ENCODE measurements around the gene BCL10.

The BCL10 gene

DNA sequence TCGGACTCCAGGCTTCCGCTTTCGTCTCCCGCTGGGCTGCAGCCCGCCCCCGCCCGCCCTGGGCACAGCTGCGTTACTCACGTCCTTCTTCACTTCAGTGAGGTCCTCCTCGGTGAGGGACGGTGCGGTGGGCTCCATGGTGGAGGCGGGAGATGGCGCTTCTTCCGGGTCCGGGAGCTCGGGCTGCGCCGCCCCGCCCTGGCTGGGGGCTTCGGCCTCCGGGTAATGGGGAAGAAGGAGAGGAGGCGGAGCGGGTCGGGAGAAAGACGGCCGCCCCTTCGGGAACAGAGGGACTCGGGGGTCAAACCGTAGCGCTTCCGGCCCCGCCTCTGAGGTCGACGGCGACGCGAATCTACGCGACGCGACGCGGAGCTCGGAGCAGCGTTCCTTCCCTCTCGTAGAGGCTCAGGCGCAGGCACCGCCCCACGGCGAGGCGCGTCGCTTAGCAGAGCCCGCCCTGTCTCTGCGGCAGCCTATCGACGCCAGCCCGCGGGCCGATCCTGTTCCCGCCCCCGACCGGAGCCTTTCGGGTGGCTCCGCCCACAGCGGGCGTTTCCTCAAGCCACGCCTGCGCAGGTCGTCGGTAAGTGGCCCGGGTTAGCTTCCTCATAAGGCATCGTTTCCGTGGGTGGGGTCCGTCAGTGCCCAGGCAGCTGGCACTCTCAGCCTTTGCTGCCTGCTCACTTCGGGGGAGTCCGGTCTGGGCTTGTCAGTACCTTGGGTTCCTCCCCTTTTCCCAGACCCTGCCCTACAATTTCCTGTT lies at the start of gene BCL10 (continued):
- peak; percentile 75 for TF ChIP-seq ZNF561 (tag by site-specific recombination; IDR thresholded peaks at IDR 0.05; ENCODE audit: borderline replicate concordance)
- TF ChIP-seq, protein P1, sequence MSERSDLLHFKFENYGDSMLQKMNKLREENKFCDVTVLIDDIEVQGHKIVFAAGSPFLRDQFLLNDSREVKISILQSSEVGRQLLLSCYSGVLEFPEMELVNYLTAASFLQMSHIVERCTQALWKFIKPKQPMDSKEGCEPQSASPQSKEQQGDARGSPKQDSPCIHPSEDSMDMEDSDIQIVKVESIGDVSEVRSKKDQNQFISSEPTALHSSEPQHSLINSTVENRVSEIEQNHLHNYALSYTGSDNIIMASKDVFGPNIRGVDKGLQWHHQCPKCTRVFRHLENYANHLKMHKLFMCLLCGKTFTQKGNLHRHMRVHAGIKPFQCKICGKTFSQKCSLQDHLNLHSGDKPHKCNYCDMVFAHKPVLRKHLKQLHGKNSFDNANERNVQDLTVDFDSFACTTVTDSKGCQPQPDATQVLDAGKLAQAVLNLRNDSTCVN (tag by site-specific recombination; optimal IDR thresholded peaks at IDR 0.05), result peak; percentile 87
- no peak for TF ChIP-seq ZNF544 (tag by site-specific recombination; IDR thresholded peaks at IDR 0.05)
- 0 out of 2 replicates have a peak, but pooled peaks have one; percentile 20 for TF ChIP-seq ZBTB21 (tag by site-specific recombination; IDR thresholded peaks at IDR 0.05)
- peak; percentile 69 for TF ChIP-seq KLF9 (tag by site-specific recombination; IDR thresholded peaks at IDR 0.05; ENCODE audit: low read depth)
- TF ChIP-seq ZNF184 (tag by site-specific recombination; IDR thresholded peaks at IDR 0.05), result 0 out of 2 replicates have a peak, but pooled peaks have one; percentile 15
- TF ChIP-seq YY2 (tag by site-specific recombination; IDR thresholded peaks at IDR 0.05), result 0 out of 2 replicates have a peak, but pooled peaks have one; percentile 61
- peak; percentile 62; the same call in 1 of the 2 replicates for TF ChIP-seq YY1 (tag by site-specific recombination; IDR thresholded peaks at IDR 0.05)
- no peak for TF ChIP-seq ZNF223 (tag by site-specific recombination; IDR thresholded peaks at IDR 0.05)
- TF ChIP-seq ZNF658 (tag by site-specific recombination; IDR thresholded peaks at IDR 0.05), result no peak
- TF ChIP-seq ZNF701 (tag by site-specific recombination; IDR thresholded peaks at IDR 0.05), result no peak
- TF ChIP-seq BCL11B (tag by site-specific recombination; IDR thresholded peaks at IDR 0.05; ENCODE audit: low read depth), result no peak
- no peak; the same call in 1 of the 2 replicates for TF ChIP-seq ZNF2 (tag by site-specific recombination; IDR thresholded peaks at IDR 0.05)
- no peak for TF ChIP-seq ZNF302 (tag by site-specific recombination; IDR thresholded peaks at IDR 0.05; ENCODE audit: low read depth)
- TF ChIP-seq ZNF785 (tag by site-specific recombination; IDR thresholded peaks at IDR 0.05), result no peak
- TF ChIP-seq, protein P2, sequence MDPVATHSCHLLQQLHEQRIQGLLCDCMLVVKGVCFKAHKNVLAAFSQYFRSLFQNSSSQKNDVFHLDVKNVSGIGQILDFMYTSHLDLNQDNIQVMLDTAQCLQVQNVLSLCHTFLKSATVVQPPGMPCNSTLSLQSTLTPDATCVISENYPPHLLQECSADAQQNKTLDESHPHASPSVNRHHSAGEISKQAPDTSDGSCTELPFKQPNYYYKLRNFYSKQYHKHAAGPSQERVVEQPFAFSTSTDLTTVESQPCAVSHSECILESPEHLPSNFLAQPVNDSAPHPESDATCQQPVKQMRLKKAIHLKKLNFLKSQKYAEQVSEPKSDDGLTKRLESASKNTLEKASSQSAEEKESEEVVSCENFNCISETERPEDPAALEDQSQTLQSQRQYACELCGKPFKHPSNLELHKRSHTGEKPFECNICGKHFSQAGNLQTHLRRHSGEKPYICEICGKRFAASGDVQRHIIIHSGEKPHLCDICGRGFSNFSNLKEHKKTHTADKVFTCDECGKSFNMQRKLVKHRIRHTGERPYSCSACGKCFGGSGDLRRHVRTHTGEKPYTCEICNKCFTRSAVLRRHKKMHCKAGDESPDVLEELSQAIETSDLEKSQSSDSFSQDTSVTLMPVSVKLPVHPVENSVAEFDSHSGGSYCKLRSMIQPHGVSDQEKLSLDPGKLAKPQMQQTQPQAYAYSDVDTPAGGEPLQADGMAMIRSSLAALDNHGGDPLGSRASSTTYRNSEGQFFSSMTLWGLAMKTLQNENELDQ (tag by site-specific recombination; IDR thresholded peaks at IDR 0.05; ENCODE audit: low read depth), result no peak
- TF ChIP-seq, protein P3, sequence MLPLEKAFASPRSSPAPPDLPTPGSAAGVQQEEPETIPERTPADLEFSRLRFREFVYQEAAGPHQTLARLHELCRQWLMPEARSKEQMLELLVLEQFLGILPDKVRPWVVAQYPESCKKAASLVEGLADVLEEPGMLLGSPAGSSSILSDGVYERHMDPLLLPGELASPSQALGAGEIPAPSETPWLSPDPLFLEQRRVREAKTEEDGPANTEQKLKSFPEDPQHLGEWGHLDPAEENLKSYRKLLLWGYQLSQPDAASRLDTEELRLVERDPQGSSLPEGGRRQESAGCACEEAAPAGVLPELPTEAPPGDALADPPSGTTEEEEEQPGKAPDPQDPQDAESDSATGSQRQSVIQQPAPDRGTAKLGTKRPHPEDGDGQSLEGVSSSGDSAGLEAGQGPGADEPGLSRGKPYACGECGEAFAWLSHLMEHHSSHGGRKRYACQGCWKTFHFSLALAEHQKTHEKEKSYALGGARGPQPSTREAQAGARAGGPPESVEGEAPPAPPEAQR (tag by site-specific recombination; IDR thresholded peaks at IDR 0.05), result no peak
- no peak for TF ChIP-seq ZNF548 (tag by site-specific recombination; IDR thresholded peaks at IDR 0.05)
- TF ChIP-seq, protein P4, sequence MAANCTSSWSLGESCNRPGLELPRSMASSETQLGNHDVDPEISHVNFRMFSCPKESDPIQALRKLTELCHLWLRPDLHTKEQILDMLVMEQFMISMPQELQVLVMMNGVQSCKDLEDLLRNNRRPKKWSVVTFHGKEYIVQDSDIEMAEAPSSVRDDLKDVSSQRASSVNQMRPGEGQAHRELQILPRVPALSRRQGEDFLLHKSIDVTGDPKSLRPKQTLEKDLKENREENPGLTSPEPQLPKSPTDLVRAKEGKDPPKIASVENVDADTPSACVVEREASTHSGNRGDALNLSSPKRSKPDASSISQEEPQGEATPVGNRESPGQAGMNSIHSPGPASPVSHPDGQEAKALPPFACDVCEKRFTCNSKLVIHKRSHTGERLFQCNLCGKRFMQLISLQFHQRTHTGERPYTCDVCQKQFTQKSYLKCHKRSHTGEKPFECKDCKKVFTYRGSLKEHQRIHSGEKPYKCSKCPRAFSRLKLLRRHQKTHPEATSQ (tag by site-specific recombination; IDR thresholded peaks at IDR 0.05), result peak; percentile 41; the same call in 1 of the 2 replicates
- TF ChIP-seq WT1 (tag by site-specific recombination; IDR thresholded peaks at IDR 0.05), result peak; percentile 45; the same call in 1 of the 2 replicates
- TF ChIP-seq, protein P5, sequence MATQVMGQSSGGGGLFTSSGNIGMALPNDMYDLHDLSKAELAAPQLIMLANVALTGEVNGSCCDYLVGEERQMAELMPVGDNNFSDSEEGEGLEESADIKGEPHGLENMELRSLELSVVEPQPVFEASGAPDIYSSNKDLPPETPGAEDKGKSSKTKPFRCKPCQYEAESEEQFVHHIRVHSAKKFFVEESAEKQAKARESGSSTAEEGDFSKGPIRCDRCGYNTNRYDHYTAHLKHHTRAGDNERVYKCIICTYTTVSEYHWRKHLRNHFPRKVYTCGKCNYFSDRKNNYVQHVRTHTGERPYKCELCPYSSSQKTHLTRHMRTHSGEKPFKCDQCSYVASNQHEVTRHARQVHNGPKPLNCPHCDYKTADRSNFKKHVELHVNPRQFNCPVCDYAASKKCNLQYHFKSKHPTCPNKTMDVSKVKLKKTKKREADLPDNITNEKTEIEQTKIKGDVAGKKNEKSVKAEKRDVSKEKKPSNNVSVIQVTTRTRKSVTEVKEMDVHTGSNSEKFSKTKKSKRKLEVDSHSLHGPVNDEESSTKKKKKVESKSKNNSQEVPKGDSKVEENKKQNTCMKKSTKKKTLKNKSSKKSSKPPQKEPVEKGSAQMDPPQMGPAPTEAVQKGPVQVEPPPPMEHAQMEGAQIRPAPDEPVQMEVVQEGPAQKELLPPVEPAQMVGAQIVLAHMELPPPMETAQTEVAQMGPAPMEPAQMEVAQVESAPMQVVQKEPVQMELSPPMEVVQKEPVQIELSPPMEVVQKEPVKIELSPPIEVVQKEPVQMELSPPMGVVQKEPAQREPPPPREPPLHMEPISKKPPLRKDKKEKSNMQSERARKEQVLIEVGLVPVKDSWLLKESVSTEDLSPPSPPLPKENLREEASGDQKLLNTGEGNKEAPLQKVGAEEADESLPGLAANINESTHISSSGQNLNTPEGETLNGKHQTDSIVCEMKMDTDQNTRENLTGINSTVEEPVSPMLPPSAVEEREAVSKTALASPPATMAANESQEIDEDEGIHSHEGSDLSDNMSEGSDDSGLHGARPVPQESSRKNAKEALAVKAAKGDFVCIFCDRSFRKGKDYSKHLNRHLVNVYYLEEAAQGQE (tag by site-specific recombination; IDR thresholded peaks at IDR 0.05), result no peak
- peak; percentile 37; the same call in 1 of the 2 replicates for TF ChIP-seq ZNF76 (tag by site-specific recombination; IDR thresholded peaks at IDR 0.05; ENCODE audit: borderline replicate concordance, low read depth)
- TF ChIP-seq ZNF146 (tag by site-specific recombination; IDR thresholded peaks at IDR 0.05), result no peak
- TF ChIP-seq, protein P6, sequence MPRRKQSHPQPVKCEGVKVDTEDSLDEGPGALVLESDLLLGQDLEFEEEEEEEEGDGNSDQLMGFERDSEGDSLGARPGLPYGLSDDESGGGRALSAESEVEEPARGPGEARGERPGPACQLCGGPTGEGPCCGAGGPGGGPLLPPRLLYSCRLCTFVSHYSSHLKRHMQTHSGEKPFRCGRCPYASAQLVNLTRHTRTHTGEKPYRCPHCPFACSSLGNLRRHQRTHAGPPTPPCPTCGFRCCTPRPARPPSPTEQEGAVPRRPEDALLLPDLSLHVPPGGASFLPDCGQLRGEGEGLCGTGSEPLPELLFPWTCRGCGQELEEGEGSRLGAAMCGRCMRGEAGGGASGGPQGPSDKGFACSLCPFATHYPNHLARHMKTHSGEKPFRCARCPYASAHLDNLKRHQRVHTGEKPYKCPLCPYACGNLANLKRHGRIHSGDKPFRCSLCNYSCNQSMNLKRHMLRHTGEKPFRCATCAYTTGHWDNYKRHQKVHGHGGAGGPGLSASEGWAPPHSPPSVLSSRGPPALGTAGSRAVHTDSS (tag by site-specific recombination; IDR thresholded peaks at IDR 0.05), result 0 out of 2 replicates have a peak, but pooled peaks have one; percentile 30
- TF ChIP-seq ZNF121 (tag by site-specific recombination; IDR thresholded peaks at IDR 0.05), result no peak
- no peak for TF ChIP-seq ZSCAN16 (tag by site-specific recombination; IDR thresholded peaks at IDR 0.05)
- peak; percentile 17; the same call in 1 of the 2 replicates for TF ChIP-seq ZNF391 (tag by site-specific recombination; IDR thresholded peaks at IDR 0.05; ENCODE audit: borderline replicate concordance, low read depth)
- TF ChIP-seq ZFHX2 (tag by site-specific recombination; conservative IDR thresholded peaks at IDR 0.05), result peak; percentile 69
